ENCODE results near the gene CDC14A. TPM values are rescaled to one million over a fixed set of nuclear protein-coding genes. Genes with fewer than 3 reads are reported as not detected.

Gene CDC14A
- total RNA-seq, 1 experiment from 2014 or later = 6.6 TPM

- CTCF ChIA-PET = no interaction called here
- Histone ChIP-seq H3K27me3 (ENCODE audit: control insufficient read depth, insufficient read depth, low read length) (no peaks in the 10 kb centered on the region), H3K9me3 (ENCODE audit: control insufficient read depth, insufficient read depth, low read depth, low read length) (no peaks in the 10 kb centered on the region), H3K4me1 (ENCODE audit: control insufficient read depth, insufficient read depth, low read length) (no peaks in the 10 kb centered on the region), H3K4me3 (ENCODE audit: low read depth in 2 of 2, low read length in 2 of 2) (no peak overlapping the region), H3K27ac (ENCODE audit: low read length) (no peak overlapping the region), H3K36me3 (ENCODE audit: control insufficient read depth, insufficient read depth, low read length) (no peaks in the 10 kb centered on the region)
- no peak for DNase-seq (ENCODE audit: low read depth, low spot score)
- intact Hi-C loops (cut with micrococcal nuclease; ENCODE audit: unreplicated experiment) (no loop called here), in situ Hi-C loops (cut with HindIII; ENCODE audit: low pct_unique_long_range_greater_than_20kb, low sequenced_read_pairs) (no loop called here)
- POLR2A ChIA-PET = no interaction called here
- TF ChIP-seq TCF7L2 (IDR thresholded peaks at IDR 0.05; ENCODE audit: low read depth, low read length) (no peak), SIN3A (IDR thresholded peaks at IDR 0.05; ENCODE audit: borderline replicate concordance, insufficient read depth, low read depth, low read length) (no peak)
- no peak for ATAC-seq
- no TSS peak for BruUV-seq (replicated peaks)
These were observed 130.4 kb downstream of the CDC14A start for GRCh38 chr1:100482748-100483147.

- no peak for TF ChIP-seq TCF7L2 (IDR thresholded peaks at IDR 0.05; ENCODE audit: low read depth, low read length)
- no peak for TF ChIP-seq SIN3A (IDR thresholded peaks at IDR 0.05; ENCODE audit: borderline replicate concordance, insufficient read depth, low read depth, low read length)
- no peak for TF ChIP-seq POLR2AphosphoS5 (IDR thresholded peaks at IDR 0.05; ENCODE audit: low read depth, low read length)
- TF ChIP-seq CTCF (IDR thresholded peaks at IDR 0.05) = no peak
- TF ChIP-seq REST (IDR thresholded peaks at IDR 0.05; ENCODE audit: insufficient read depth in 1 of 2, low read depth in 2 of 2, low read length in 1 of 2) = no peak
- H3K4me3 ChIP-seq (ENCODE audit: low read depth in 2 of 2, low read length in 2 of 2) = no peak overlapping the region
- no peak for DNase-seq (ENCODE audit: low read depth, low spot score)
- no TSS peak for BruUV-seq (replicated peaks)
- no peaks in the 10 kb centered on the region for H3K4me1 ChIP-seq (ENCODE audit: control insufficient read depth, insufficient read depth, low read length)
- intact Hi-C loops (cut with micrococcal nuclease; ENCODE audit: unreplicated experiment) (no loop called here), in situ Hi-C loops (cut with HindIII; ENCODE audit: low pct_unique_long_range_greater_than_20kb, low sequenced_read_pairs) (no loop called here)
- no peak for ATAC-seq
- ChIA-PET CTCF (no interaction called here), POLR2A (no interaction called here)
- no peaks in the 10 kb centered on the region for H3K9me3 ChIP-seq (ENCODE audit: control insufficient read depth, insufficient read depth, low read depth, low read length)
- H3K36me3 ChIP-seq (ENCODE audit: control insufficient read depth, insufficient read depth, low read length) = no peaks in the 10 kb centered on the region
- H3K27me3 ChIP-seq (ENCODE audit: control insufficient read depth, insufficient read depth, low read length) = no peaks in the 10 kb centered on the region
- H3K27ac ChIP-seq (ENCODE audit: low read length) = no peak overlapping the region
These were observed 130.9 kb downstream of the CDC14A start for GRCh38 chr1:100483230-100483629.

- Histone ChIP-seq H3K9me3 (ENCODE audit: control insufficient read depth, insufficient read depth, low read depth, low read length) (no peaks in the 10 kb centered on the region), H3K4me1 (ENCODE audit: control insufficient read depth, insufficient read depth, low read length) (no peaks in the 10 kb centered on the region), H3K4me3 (ENCODE audit: low read depth in 2 of 2, low read length in 2 of 2) (no peak overlapping the region), H3K27me3 (ENCODE audit: control insufficient read depth, insufficient read depth, low read length) (no peaks in the 10 kb centered on the region), H3K36me3 (ENCODE audit: control insufficient read depth, insufficient read depth, low read length) (no peaks in the 10 kb centered on the region), H3K27ac (ENCODE audit: low read length) (no peak overlapping the region)
- ChIA-PET CTCF (no interaction called here), POLR2A (no interaction called here)
- in situ Hi-C loops (cut with HindIII; ENCODE audit: low pct_unique_long_range_greater_than_20kb, low sequenced_read_pairs) = no loop called here
- no TSS peak for BruUV-seq (replicated peaks)
- DNase-seq (ENCODE audit: low read depth, low spot score) (no peak), ATAC-seq (no peak)
- TF ChIP-seq REST (IDR thresholded peaks at IDR 0.05; ENCODE audit: insufficient read depth in 1 of 2, low read depth in 2 of 2, low read length in 1 of 2) (no peak), SIN3A (IDR thresholded peaks at IDR 0.05; ENCODE audit: borderline replicate concordance, insufficient read depth, low read depth, low read length) (no peak), TCF7L2 (IDR thresholded peaks at IDR 0.05; ENCODE audit: low read depth, low read length) (no peak), CTCF (IDR thresholded peaks at IDR 0.05) (no peak), POLR2AphosphoS5 (IDR thresholded peaks at IDR 0.05; ENCODE audit: low read depth, low read length) (no peak)
- intact Hi-C loops (cut with micrococcal nuclease; ENCODE audit: unreplicated experiment) = no loop called here
These were observed 133.6 kb downstream of the CDC14A start for GRCh38 chr1:100485855-100486258.
